ENCODE measurements around the gene MYEF2.

DNA sequence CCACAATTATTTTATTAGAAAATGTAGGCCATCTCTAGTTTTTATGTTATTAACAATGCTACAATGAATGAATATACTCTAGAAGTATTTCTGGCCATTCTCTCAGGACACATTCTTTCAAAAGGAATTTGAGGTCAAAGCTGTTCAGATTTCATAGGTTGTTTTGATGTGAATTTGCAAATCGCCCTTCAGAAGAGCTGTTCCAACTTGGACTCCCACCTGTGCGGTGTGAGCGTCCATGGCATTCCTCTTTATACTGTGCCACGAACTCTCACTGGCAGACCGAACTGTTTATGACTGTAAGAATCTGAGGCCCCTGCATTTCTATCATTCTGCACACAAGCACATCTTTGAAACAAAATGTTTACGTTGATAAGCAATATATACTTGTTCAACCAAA, 75.9 kb downstream of the MYEF2 start:
- TF ChIP-seq, protein P1, sequence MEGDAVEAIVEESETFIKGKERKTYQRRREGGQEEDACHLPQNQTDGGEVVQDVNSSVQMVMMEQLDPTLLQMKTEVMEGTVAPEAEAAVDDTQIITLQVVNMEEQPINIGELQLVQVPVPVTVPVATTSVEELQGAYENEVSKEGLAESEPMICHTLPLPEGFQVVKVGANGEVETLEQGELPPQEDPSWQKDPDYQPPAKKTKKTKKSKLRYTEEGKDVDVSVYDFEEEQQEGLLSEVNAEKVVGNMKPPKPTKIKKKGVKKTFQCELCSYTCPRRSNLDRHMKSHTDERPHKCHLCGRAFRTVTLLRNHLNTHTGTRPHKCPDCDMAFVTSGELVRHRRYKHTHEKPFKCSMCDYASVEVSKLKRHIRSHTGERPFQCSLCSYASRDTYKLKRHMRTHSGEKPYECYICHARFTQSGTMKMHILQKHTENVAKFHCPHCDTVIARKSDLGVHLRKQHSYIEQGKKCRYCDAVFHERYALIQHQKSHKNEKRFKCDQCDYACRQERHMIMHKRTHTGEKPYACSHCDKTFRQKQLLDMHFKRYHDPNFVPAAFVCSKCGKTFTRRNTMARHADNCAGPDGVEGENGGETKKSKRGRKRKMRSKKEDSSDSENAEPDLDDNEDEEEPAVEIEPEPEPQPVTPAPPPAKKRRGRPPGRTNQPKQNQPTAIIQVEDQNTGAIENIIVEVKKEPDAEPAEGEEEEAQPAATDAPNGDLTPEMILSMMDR (IDR thresholded peaks at IDR 0.05 in 8 of 11, conservative IDR thresholded peaks at IDR 0.05 in 3 of 11), result no peak
- no peak for TF ChIP-seq POLR2A (IDR thresholded peaks at IDR 0.05)
- no peak for TF ChIP-seq POLR2AphosphoS5 (IDR thresholded peaks at IDR 0.05)

All from spleen (tissue), 7 donors.